Gastroesophageal sphincter (tissue), 4 donors: ENCODE measurements around the gene RXRA. TPM values are rescaled to one million over a fixed set of nuclear protein-coding genes. Genes with fewer than 3 reads are reported as not detected.
A peak's percentile ranks its signal among the peaks of the same experiment; 100 is the strongest.

ENCODE experiments used
- ATAC-seq: fragments of 150-250 bp; one replicate; pipeline ENCODE4 v1.9.1; 2016; ENCODE audit warnings: mild to moderate bottlenecking, moderate library complexity
- H3K27ac ChIP-seq, 4 donors: fragments of 200-600 bp; sonication (generic) in 3 of 4; 1 replicate in 3 of 4; 2 replicates in 1 of 4; pipeline ENCODE4 v1.5.1; 2016 to 2019
- H3K27me3 ChIP-seq: fragments of 200-600 bp; sonication (generic); one replicate; pipeline ENCODE4 v1.5.1; 2019
- H3K36me3 ChIP-seq, 2 donors: fragments of 200-600 bp; sonication (generic); one replicate each; pipeline ENCODE4 v1.5.1; 2019; ENCODE audit warnings: control low read depth in 1 of 2
- H3K4me1 ChIP-seq, 3 donors: fragments of 200-600 bp; sonication (generic); 1 replicate in 2 of 3; 2 replicates in 1 of 3; pipeline ENCODE4 v1.5.1; 2016 to 2019; ENCODE audit warnings: control low read depth in 2 of 3
- H3K4me3 ChIP-seq, 2 donors: fragments of 200-600 bp; sonication (generic); one replicate each; pipeline ENCODE4 v1.5.1; 2019; ENCODE audit warnings: mild to moderate bottlenecking in 1 of 2, moderate library complexity in 1 of 2
- H3K9me3 ChIP-seq, 3 donors: fragments of 200-600 bp; sonication (generic); one replicate each; pipeline ENCODE4 v1.5.1; 2017 to 2019; ENCODE audit warnings: control low read depth in 2 of 3
- CTCF ChIP-seq, 4 experiments: fragments of 200-600 bp in 2 of 4; fragments of 450-650 bp in 2 of 4; sonication (generic) in 1 of 4; IDR thresholded peaks; one replicate each; pipeline ENCODE4 v1.5.1; 2017 to 2019; ENCODE audit warnings: antibody characterized with exemption in 4 of 4, mild to moderate bottlenecking in 2 of 4, moderate library complexity in 2 of 4
- EP300 ChIP-seq: sonication (generic); formaldehyde crosslinking; IDR thresholded peaks from one replicate; pipeline ENCODE4 v1.6.1; 2017; ENCODE audit warnings: antibody characterized with exemption, mild to moderate bottlenecking
- POLR2A ChIP-seq, 2 donors: fragments of 450-650 bp; IDR thresholded peaks; one replicate each; pipeline ENCODE4 v1.6.1; 2017; ENCODE audit warnings: antibody characterized with exemption in 2 of 2, mild to moderate bottlenecking in 2 of 2, moderate library complexity in 1 of 2
- POLR2AphosphoS5 ChIP-seq: sonication (generic); formaldehyde crosslinking; IDR thresholded peaks from one replicate; pipeline ENCODE4 v1.6.1; 2017; ENCODE audit warnings: antibody characterized with exemption
- WGBS, 2 donors: methylation state at CpG; one replicate each; pipeline ENCODE4 v1.1.5; 2018; ENCODE audit warnings: low coverage in 1 of 2; 5-methylcytosine and 5-hydroxymethylcytosine counted together
- total RNA-seq, 4 donors: library from RNA; depleted of rRNA; stranded (reverse); fragments of >200 nt; gene quantifications; one replicate each; pipeline ENCODE4 v1.1.0, GENCODE V29; 2016

The RXRA gene
- total RNA-seq, 4 donors from 2014 or later = 45.1 to 78.9 (median 55.3) TPM

GRCh38 chr9:134436379-134436762 lies 110.1 kb downstream of the RXRA start:
- WGBS, 2 donors = 47 to 81% methylated on average over 3 to 7 of the region's 12 CpGs
- H3K4me3 ChIP-seq = no peak overlapping the region
- H3K27ac ChIP-seq = peak overlapping the region in 3 of 4 donors; percentile 86 to 94 (median 93)
- H3K9me3 ChIP-seq = no peaks in the 10 kb centered on the region
- peaks cover 0 to 46% of the 10 kb centered on the region in 2 donors for H3K36me3 ChIP-seq
- no peak for ATAC-seq
- no peak for TF ChIP-seq CTCF (IDR thresholded peaks at IDR 0.05)
- TF ChIP-seq POLR2AphosphoS5 = no peak
- no peak for TF ChIP-seq POLR2A (IDR thresholded peaks at IDR 0.05)
- no peak for TF ChIP-seq EP300
- H3K27me3 ChIP-seq = no peaks in the 10 kb centered on the region
- peaks cover 5 to 85% (median 70%) of the 10 kb centered on the region in 3 donors for H3K4me1 ChIP-seq

GRCh38 chr9:134436911-134437310 lies 110.7 kb downstream of the RXRA start:
- Histone ChIP-seq H3K27me3 (peaks cover under 1% of the 10 kb centered on the region), H3K9me3 (no peaks in the 10 kb centered on the region), H3K4me1 (peaks cover 5 to 85% (median 67%) of the 10 kb centered on the region in 3 donors), H3K36me3 (peaks cover 0 to 40% of the 10 kb centered on the region in 2 donors), H3K27ac (peak overlapping the region in 3 of 4 donors; percentile 86 to 94 (median 93)), H3K4me3 (no peak overlapping the region)
- no peak for ATAC-seq
- TF ChIP-seq EP300 = no peak
- TF ChIP-seq POLR2AphosphoS5 = no peak
- TF ChIP-seq CTCF (IDR thresholded peaks at IDR 0.05) = no peak
- no peak for TF ChIP-seq POLR2A (IDR thresholded peaks at IDR 0.05)
- WGBS, 2 donors = 51% methylated on average over 5 of the region's 13 CpGs; no CpG with 5 or more reads in 1 of the 2 donors

- 33% methylated on average over 3 of the region's 31 CpGs; no CpG with 5 or more reads in 1 of the 2 donors for WGBS, 2 donors
- ATAC-seq = peak; percentile 24
- H3K4me3 ChIP-seq = no peak overlapping the region
- H3K27me3 ChIP-seq = peaks cover 7% of the 10 kb centered on the region
- no peak for TF ChIP-seq POLR2A (IDR thresholded peaks at IDR 0.05)
- no peak for TF ChIP-seq POLR2AphosphoS5
- TF ChIP-seq CTCF (IDR thresholded peaks at IDR 0.05) = no peak
- peaks cover 5 to 85% (median 67%) of the 10 kb centered on the region in 3 donors for H3K4me1 ChIP-seq
- H3K27ac ChIP-seq = peak overlapping the region in 3 of 4 donors; percentile 86 to 94 (median 93)
- H3K9me3 ChIP-seq = no peaks in the 10 kb centered on the region
- H3K36me3 ChIP-seq = peaks cover 0 to 33% of the 10 kb centered on the region in 2 donors
Observed at GRCh38 chr9:134437403-134438194, 111.3 kb downstream of the RXRA start.

GRCh38 chr9:134438195-134438788 lies 112.0 kb downstream of the RXRA start:
- Histone ChIP-seq H3K9me3 (no peaks in the 10 kb centered on the region), H3K4me1 (peaks cover 5 to 85% (median 67%) of the 10 kb centered on the region in 3 donors), H3K27me3 (peaks cover 13% of the 10 kb centered on the region), H3K27ac (peak overlapping the region in 3 of 4 donors; percentile 86 to 94 (median 93)), H3K4me3 (no peak overlapping the region), H3K36me3 (peaks cover 0 to 33% of the 10 kb centered on the region in 2 donors)
- TF ChIP-seq POLR2A (IDR thresholded peaks at IDR 0.05) = no peak
- no peak for TF ChIP-seq POLR2AphosphoS5
- TF ChIP-seq CTCF (IDR thresholded peaks at IDR 0.05) = peak in 2 of 4 experiments; percentile 6 to 41
- 90% methylated on average over 2 of the region's 19 CpGs; no CpG with 5 or more reads in 1 of the 2 donors for WGBS, 2 donors
- ATAC-seq = no peak
